GM12873 (cell line): ENCODE data around the gene PTPRT.

ENCODE experiments used
- TF ChIP-seq, protein P1 (sequence below): IDR thresholded peaks from 2 replicates; pipeline ENCODE4 v1.5.1; 2012; ENCODE audit warnings: low read depth, mild to moderate bottlenecking, moderate library complexity, low read length, control low read depth; ENCODE audit not compliant: insufficient read depth; ENCODE audit errors: missing control alignments

Gene PTPRT

DNA sequence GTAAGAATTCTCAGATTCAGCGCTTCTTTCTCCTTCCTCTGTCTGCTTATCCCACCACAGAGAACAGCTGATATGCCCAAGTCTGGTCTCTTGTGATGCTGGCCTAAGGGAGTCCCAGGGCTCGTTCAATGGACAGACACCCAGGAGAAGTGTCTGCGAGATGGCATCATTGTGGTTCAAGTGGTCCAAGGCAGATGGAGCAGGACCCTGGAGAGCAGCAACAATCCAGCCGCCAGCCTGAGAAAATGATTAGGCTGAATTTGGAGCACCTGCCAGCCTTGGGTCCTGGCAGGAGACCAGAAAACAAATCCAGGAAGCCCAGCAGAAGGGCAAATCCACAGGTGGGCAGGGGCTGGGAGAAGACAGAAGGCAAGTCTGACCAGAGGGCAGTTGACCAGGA is 145.8 kb downstream of the PTPRT start:
- TF ChIP-seq, protein P1, sequence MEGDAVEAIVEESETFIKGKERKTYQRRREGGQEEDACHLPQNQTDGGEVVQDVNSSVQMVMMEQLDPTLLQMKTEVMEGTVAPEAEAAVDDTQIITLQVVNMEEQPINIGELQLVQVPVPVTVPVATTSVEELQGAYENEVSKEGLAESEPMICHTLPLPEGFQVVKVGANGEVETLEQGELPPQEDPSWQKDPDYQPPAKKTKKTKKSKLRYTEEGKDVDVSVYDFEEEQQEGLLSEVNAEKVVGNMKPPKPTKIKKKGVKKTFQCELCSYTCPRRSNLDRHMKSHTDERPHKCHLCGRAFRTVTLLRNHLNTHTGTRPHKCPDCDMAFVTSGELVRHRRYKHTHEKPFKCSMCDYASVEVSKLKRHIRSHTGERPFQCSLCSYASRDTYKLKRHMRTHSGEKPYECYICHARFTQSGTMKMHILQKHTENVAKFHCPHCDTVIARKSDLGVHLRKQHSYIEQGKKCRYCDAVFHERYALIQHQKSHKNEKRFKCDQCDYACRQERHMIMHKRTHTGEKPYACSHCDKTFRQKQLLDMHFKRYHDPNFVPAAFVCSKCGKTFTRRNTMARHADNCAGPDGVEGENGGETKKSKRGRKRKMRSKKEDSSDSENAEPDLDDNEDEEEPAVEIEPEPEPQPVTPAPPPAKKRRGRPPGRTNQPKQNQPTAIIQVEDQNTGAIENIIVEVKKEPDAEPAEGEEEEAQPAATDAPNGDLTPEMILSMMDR = no peak

DNA sequence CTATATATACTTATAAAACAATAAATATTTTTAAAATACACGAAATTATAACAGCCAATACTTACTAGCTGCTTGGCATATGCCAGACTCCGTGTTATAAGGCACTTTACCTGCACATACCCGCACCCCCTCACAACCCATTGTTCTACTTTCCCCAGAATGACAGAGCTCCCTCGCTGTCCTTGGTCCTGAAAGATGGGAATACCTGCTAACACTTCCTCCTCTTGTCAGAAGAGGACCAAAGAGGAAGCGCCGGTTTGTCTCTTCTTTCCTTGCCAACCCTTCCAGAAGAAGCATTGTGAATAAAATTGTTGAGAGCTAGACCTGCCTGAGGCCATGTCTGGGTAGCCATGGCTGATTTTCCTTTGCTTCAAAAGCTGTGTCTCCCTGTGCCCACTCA is 149.3 kb downstream of the PTPRT start:
- TF ChIP-seq, protein P1 = no peak

DNA sequence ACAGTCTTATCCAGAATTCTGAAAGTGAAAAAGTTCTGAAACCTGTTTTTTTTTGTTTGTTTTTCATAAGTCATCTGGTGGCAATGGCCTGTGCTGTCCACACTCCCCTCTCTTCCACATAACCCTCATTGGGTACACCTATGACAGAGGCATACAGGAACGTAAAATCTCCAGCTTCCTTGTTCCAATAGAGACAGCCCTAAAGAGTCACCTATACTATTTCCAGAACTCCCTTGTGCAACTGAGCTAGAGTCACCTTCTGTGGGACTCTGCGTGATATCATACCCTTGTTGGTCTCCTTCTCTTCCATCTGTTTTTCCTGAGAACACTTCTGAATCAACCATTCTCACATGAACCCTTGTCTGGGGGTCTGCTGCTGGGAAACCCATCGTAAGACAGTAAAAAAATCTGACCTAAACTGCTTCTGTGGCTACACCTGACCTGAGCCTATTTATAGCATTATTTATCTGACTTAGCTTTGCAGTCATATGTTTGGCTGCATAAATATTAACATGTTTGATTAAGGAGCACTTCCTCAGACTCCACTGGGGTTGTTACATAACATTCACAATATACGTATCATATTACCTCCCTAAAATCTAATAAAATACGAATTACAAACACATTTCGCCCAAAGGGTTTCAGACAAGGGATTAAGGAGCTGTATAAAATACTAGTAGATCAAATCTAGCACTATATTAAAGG is 151.9 kb downstream of the PTPRT start:
- TF ChIP-seq, protein P1 = no peak

DNA sequence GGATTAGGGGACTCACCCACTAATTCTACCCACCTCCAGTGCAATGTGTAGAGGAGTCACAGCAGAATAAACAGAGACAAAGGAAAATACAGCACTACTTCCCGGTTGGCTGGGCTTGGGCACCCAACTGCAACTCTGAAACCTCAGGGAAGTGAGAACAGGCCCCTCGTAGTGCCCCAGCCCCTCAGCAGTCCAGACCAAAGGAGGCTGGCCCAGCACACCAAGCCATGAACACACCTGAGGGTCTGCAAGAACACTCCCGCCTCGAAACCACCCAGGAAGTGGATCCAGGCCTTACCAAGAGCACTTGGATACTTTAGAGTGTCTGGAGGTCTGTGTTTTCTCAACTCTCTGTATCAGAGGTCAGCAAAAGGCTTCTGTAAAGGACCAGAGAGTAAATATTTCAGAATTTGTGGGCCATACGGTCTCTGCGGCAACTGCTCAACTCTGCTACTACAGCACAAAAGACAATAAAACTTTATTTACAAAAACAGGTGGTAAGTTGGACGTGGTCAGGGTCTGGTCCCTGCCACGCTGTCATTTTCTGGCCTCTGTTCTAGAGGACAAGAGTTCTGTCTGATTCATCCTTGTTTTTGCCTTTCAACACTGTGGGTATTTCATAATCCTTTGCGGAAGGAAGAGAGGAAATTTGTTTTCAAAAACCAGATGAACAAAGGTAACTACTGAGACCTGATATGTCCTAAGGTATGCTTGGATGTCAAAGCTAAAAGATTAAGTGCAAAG is 154.6 kb downstream of the PTPRT start:
- TF ChIP-seq, protein P1 = no peak

DNA sequence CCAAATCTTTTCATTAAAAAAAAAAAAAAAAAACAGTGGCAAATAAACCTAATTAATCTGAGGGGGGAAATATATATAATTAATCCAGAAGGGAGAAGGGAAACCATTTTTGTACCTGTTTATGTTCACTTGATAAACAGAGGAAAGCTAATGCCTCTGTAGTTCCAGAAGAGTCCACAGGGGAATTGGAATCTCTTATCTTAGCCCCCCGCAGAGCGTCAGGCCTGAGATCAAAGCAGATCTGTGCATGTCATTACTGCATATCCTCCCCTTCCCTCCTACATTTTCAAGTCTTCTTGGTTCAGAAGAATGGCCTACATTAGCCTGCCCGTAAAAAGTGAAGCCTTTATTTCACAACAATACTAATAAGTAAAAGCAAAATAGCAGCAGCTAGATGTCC is 157.2 kb downstream of the PTPRT start:
- TF ChIP-seq, protein P1 = no peak

DNA sequence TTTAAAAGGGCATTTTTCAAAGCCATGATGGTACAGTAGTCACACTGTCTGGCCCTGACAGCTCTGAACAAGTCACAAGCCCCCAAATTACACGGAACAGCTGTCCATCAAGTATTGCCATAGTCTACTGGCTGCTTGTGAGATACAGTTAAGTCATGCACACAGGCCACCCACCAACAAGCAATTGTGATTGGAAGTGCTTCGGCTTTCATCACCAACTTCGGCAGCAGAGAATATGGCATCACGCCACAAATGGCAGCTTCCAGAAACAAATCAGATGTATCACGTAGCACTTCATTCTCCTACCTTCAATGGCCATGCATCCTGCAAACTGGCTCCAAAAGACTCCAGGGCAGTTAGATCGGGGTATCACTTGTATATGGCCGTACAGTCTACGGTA is 160.5 kb downstream of the PTPRT start:
- TF ChIP-seq, protein P1 = no peak

DNA sequence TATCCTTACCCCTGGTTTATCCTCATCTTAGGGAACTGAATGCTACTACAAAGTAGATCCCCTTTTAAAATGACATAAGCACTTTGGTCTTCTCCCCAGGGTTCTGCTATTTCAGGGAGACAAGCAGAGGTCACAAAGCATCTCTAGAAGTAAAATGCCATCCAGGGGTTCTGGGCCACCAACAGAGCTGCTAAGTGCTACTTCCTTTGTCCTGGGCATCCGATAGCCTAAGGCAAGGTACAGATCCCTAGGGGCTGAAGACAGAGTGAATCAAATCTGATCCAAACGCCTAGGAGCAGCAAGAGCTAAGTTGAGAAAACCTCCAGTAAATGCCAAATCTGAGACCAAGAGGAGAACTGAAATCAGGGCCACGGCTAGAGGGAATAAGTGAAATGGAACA is 161.2 kb downstream of the PTPRT start:
- TF ChIP-seq, protein P1 = no peak
